ENCODE measurements around the gene AHNAK. TPM values are rescaled to one million over a fixed set of nuclear protein-coding genes. Genes with fewer than 3 reads are reported as not detected.

Gene AHNAK
- total RNA-seq, 1 donor from 2014 or later, result 27.2 TPM

DNA sequence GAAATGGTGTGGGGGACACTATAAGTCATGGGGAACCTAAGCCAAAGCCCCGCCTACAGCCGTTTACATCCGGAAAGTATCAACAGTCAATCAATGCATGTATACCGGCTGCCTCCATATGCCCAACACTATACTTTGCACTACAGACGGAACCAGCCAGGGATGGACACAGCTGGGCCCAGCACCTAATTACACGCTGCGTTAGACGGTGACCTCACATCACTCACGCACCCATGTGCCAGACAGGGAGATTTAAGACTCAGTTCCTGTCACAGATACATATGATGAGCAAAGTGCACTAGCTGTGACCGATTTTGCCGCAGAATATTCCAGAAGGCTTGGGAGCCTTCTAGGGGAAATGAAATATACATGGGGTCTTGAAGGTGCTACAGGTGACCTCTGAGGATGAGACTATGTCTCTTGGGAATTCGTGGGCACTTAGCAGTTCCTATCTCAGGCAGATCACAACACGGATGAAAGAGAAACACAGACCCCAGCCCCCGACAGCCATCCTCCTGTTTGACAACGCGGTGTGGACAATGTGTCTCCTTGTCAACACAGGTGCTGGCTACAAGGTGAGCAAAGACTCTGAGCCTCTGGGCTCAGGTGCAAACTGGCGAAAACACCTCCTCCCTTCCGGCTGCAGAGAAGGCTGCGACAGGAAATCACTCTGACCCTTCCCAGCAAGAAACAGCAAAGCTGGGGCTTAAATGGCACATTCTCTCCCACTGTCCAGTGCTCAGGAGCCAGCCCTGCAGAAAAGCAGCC is 8.0 kb downstream of the AHNAK start:
- no peak for DNase-seq (ENCODE audit: low spot score, unreplicated experiment)
- H3K4me1 Mint-ChIP-seq (ENCODE audit: low read depth), result peaks cover 20% of the 10 kb centered on the region
- H3K4me3 Mint-ChIP-seq (ENCODE audit: low read depth), result no peak overlapping the region
- H3K36me3 Mint-ChIP-seq (ENCODE audit: insufficient read depth), result peaks cover 7% of the 10 kb centered on the region
- H3K27ac Mint-ChIP-seq, result peak overlapping the region; percentile 25
- H3K27me3 Mint-ChIP-seq, result peaks cover 8% of the 10 kb centered on the region
- TF ChIP-seq, protein P1, sequence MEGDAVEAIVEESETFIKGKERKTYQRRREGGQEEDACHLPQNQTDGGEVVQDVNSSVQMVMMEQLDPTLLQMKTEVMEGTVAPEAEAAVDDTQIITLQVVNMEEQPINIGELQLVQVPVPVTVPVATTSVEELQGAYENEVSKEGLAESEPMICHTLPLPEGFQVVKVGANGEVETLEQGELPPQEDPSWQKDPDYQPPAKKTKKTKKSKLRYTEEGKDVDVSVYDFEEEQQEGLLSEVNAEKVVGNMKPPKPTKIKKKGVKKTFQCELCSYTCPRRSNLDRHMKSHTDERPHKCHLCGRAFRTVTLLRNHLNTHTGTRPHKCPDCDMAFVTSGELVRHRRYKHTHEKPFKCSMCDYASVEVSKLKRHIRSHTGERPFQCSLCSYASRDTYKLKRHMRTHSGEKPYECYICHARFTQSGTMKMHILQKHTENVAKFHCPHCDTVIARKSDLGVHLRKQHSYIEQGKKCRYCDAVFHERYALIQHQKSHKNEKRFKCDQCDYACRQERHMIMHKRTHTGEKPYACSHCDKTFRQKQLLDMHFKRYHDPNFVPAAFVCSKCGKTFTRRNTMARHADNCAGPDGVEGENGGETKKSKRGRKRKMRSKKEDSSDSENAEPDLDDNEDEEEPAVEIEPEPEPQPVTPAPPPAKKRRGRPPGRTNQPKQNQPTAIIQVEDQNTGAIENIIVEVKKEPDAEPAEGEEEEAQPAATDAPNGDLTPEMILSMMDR (IDR thresholded peaks at IDR 0.05; ENCODE audit: unreplicated experiment), result no peak
- H3K9me3 Mint-ChIP-seq (ENCODE audit: low read depth), result no peaks in the 10 kb centered on the region

DNA sequence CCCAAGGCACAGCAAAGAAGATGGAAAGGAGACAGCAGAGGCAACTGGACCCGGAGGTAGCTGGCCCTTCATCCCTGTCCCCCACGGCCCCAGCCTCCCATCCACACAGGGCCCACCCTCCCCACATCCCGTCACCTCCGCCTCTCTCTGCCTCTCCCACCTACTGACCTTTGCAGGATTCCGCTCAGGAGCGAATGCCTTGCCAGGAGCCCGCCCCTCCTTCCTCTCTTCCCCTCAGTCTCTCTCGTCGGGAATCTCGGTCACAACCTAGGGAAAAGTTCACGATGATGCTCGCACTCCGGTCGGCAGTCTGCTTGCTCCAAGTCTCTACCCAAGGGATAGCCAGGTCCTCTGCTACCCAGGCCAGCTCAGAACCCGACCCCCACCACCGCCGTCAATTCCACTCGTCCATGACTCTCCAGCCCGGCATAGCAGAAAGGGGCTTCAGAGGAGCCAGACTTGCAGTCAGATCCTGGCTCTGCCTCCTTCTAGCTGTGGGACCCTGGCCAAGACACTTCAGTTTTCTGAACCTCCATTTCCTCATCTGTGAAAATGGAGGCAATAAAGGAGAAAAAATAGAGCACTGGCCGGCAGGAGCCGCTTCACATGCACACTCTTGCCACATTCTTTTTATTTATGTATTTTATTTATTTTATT is 10.2 kb downstream of the AHNAK start:
- Mint-ChIP-seq H3K27ac (peak overlapping the region; percentile 30), H3K9me3 (ENCODE audit: low read depth) (no peaks in the 10 kb centered on the region), H3K36me3 (ENCODE audit: insufficient read depth) (peaks cover 7% of the 10 kb centered on the region), H3K27me3 (no peaks in the 10 kb centered on the region), H3K4me1 (ENCODE audit: low read depth) (peaks cover 9% of the 10 kb centered on the region), H3K4me3 (ENCODE audit: low read depth) (no peak overlapping the region)
- TF ChIP-seq, protein P1 (IDR thresholded peaks at IDR 0.05; ENCODE audit: unreplicated experiment), result no peak
- no peak for DNase-seq (ENCODE audit: low spot score, unreplicated experiment)

DNA sequence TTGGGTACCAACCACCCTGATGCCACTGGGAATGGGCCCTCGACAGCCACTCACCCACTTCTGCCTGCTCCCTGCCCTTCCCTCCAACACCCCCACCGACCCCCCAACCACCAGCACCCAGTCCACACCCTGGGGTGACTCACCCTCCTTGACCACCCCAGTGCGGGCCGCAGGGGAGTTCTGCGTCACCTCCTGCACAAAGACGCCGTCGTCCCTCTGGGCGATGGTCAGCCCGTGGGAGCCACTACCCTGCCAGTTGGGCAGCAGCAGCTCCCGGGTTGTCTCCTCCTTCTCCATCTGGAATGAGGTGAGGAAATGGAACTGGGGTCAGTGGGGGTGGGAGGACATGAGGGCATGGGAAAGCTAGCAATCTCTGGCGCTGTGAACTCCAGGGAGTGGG is 10.8 kb downstream of the AHNAK start:
- Mint-ChIP-seq H3K4me3 (ENCODE audit: low read depth) (no peak overlapping the region), H3K4me1 (ENCODE audit: low read depth) (peaks cover 7% of the 10 kb centered on the region), H3K27me3 (no peaks in the 10 kb centered on the region), H3K27ac (no peak overlapping the region), H3K9me3 (ENCODE audit: low read depth) (no peaks in the 10 kb centered on the region), H3K36me3 (ENCODE audit: insufficient read depth) (peaks cover 7% of the 10 kb centered on the region)
- DNase-seq (ENCODE audit: low spot score, unreplicated experiment), result no peak
- TF ChIP-seq, protein P1 (IDR thresholded peaks at IDR 0.05; ENCODE audit: unreplicated experiment), result no peak

DNA sequence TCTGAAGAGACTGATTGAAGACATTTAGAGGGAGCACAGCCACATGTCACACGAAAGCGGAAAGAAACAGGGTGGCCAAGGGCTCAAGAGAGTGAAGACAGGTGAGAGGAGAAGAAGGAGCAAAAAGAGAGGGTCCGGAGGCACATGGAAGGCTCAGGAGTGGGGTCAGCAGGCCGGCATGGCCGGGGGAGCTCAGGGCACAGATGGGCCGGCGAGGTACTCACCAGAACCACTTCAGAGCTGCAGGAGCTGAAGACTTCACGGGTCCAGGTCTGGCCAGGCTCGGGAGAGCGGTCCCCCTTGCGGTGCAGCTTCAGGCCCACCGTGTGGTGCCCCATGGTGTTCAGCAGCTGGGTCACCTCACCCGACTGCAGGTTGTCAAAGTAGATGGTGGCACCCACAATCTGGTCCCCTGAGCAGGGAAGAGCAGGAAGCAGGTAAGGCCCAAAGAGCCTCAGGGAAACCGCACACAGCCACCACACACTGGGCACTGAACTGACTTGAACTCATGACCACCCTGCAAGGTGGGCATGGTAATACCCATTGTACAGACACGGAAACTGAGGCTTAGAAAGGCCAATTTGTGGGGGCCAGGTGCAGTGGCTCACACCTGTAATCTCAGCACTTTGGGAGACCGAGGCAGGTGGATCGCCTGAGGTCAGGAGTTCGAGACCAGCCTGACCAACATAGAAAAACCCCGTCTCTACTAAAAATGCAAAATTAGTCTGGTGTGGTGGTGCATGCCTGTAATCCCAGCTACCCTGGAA is 11.6 kb downstream of the AHNAK start:
- no peak overlapping the region for H3K4me3 Mint-ChIP-seq (ENCODE audit: low read depth)
- DNase-seq (ENCODE audit: low spot score, unreplicated experiment), result no peak
- peaks cover 7% of the 10 kb centered on the region for H3K4me1 Mint-ChIP-seq (ENCODE audit: low read depth)
- H3K36me3 Mint-ChIP-seq (ENCODE audit: insufficient read depth), result peaks cover 7% of the 10 kb centered on the region
- H3K9me3 Mint-ChIP-seq (ENCODE audit: low read depth), result no peaks in the 10 kb centered on the region
- no peak overlapping the region for H3K27ac Mint-ChIP-seq
- no peaks in the 10 kb centered on the region for H3K27me3 Mint-ChIP-seq
- TF ChIP-seq, protein P1 (IDR thresholded peaks at IDR 0.05; ENCODE audit: unreplicated experiment), result no peak

DNA sequence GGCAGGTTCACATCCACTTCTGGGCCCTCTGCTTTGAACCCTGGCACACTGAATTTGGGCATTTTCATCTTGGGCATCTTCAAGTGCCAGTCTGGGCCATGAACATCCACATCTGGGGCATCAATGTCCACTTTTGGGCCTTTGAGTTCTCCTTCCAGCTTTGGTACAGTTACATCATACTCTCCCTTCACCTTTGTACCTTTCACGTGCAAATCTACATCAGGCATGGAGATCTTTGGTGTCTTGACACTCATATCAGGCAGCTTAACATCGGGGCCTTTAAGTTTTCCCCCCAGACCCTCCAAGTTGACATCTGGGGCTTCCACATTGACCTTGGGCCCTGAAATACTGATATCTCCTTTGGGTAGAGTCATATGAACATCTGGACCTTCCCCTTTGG is 14.5 kb downstream of the AHNAK start:
- Mint-ChIP-seq H3K4me1 (ENCODE audit: low read depth) (peaks cover 3% of the 10 kb centered on the region), H3K36me3 (ENCODE audit: insufficient read depth) (peaks cover 7% of the 10 kb centered on the region), H3K4me3 (ENCODE audit: low read depth) (no peak overlapping the region), H3K27me3 (no peaks in the 10 kb centered on the region), H3K9me3 (ENCODE audit: low read depth) (no peaks in the 10 kb centered on the region), H3K27ac (no peak overlapping the region)
- DNase-seq (ENCODE audit: low spot score, unreplicated experiment), result no peak
- TF ChIP-seq, protein P1 (IDR thresholded peaks at IDR 0.05; ENCODE audit: unreplicated experiment), result no peak

Data from progenitor cell of endocrine pancreas (in vitro differentiated cells).